Peyer's patch (tissue), 4 donors: ENCODE data around the gene SCYL1. TPM values are rescaled to one million over a fixed set of nuclear protein-coding genes. Genes with fewer than 3 reads are reported as not detected.

Experiments used
- DNase-seq, 3 donors: peaks; one replicate each; pipeline ENCODE4 v3.0.0-alpha.2; 2017 to 2019
- H3K27ac ChIP-seq, 4 donors: fragments of 200-600 bp; sonication (generic); one replicate each; pipeline ENCODE4 v1.5.1; 2016 to 2019
- H3K27me3 ChIP-seq, 2 donors: fragments of 200-600 bp; sonication (generic); one replicate each; pipeline ENCODE4 v1.5.1; 2019
- H3K36me3 ChIP-seq, 3 donors: fragments of 200-600 bp; sonication (generic); one replicate each; pipeline ENCODE4 v1.5.1; 2016 to 2019
- H3K4me1 ChIP-seq, 4 donors: fragments of 200-600 bp; sonication (generic); one replicate each; pipeline ENCODE4 v1.5.1; 2016 to 2019
- H3K4me3 ChIP-seq, 4 donors: fragments of 200-600 bp; sonication (generic); 1 replicate in 3 of 4; 2 replicates in 1 of 4; pipeline ENCODE4 v1.5.1; 2016 to 2019; ENCODE audit warnings: mild to moderate bottlenecking in 1 of 4
- H3K9me3 ChIP-seq, 4 donors: fragments of 200-600 bp; sonication (generic); one replicate each; pipeline ENCODE4 v1.5.1; 2016 to 2019; ENCODE audit warnings: mild to moderate bottlenecking in 1 of 4
- POLR2A ChIP-seq, 2 donors: fragments of 450-650 bp; IDR thresholded peaks; one replicate each; pipeline ENCODE4 v1.5.1; 2017; ENCODE audit warnings: antibody characterized with exemption in 2 of 2, mild to moderate bottlenecking in 2 of 2, moderate library complexity in 2 of 2
- small RNA-seq, 2 donors: library from RNA; depleted of rRNA; stranded (forward); fragments of <200 nt; gene quantifications; one replicate each; pipeline ENCODE3, GENCODE V24; 2016
- total RNA-seq, 4 donors: library from RNA; depleted of rRNA; stranded (reverse); fragments of >200 nt; gene quantifications; one replicate each; pipeline ENCODE4 v1.1.0, GENCODE V29; 2016
- TF ChIP-seq, protein P1 (sequence below), 6 experiments: fragments of 450-650 bp in 4 of 6; fragments of 200-600 bp in 2 of 6; sonication (generic) in 1 of 6; IDR thresholded peaks; one replicate each; pipeline ENCODE4 v1.5.1; 2017 to 2019; ENCODE audit warnings: antibody characterized with exemption in 6 of 6, mild to moderate bottlenecking in 3 of 6, moderate library complexity in 1 of 6

The SCYL1 gene
- total RNA-seq, 4 donors from 2014 or later = 73.4 to 88.1 (median 79.0) TPM

DNA sequence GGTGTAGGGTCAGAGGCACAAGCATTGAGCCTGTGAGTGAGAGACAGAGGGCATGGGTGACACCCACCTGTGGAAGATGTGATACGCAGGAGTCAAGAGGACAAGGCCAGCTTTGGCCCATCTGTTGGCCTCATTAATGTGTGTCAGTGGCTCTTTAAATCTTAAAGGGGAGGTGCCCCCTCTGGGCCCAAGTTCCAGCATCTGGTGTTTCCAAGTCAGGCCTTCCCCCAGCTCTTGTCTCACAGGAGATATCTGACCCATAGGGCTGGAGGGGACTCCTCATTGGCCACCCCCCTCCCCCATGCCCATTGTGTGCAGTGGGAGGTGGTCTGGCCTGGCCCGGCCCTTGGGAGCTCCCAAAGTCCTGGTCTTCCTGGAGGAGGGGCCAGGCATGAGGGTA is 61.8 kb downstream of the SCYL1 start:
- Histone ChIP-seq H3K9me3 (no peaks in the 10 kb centered on the region), H3K27ac (peak overlapping the region; percentile 3 to 87 (median 74)), H3K36me3 (peaks cover 0 to 33% (median 0%) of the 10 kb centered on the region in 3 donors), H3K4me3 (no peak overlapping the region), H3K27me3 (no peaks in the 10 kb centered on the region), H3K4me1 (peaks cover 0 to 22% (median 19%) of the 10 kb centered on the region in 4 donors)
- no peak for DNase-seq
- TF ChIP-seq, protein P1, sequence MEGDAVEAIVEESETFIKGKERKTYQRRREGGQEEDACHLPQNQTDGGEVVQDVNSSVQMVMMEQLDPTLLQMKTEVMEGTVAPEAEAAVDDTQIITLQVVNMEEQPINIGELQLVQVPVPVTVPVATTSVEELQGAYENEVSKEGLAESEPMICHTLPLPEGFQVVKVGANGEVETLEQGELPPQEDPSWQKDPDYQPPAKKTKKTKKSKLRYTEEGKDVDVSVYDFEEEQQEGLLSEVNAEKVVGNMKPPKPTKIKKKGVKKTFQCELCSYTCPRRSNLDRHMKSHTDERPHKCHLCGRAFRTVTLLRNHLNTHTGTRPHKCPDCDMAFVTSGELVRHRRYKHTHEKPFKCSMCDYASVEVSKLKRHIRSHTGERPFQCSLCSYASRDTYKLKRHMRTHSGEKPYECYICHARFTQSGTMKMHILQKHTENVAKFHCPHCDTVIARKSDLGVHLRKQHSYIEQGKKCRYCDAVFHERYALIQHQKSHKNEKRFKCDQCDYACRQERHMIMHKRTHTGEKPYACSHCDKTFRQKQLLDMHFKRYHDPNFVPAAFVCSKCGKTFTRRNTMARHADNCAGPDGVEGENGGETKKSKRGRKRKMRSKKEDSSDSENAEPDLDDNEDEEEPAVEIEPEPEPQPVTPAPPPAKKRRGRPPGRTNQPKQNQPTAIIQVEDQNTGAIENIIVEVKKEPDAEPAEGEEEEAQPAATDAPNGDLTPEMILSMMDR (IDR thresholded peaks at IDR 0.05) = no peak
- no peak for TF ChIP-seq POLR2A (IDR thresholded peaks at IDR 0.05)

Small RNA genes lying within 50 kb of the gene (small RNA-seq; reads per million reads assigned to genes)
- gene AP001362.1 (0 reads per million in 2 donors), gene RF01684 (0 reads per million in 2 donors)

Other genes starting within 250 kb of the SCYL1 start
- gene CDC42EP2, start 210.2 kb upstream of the SCYL1 start, total RNA-seq = 10 to 100 TPM; 13.2 to 26.9 (median 24.7) TPM
- 10 to 100 TPM; 25.0 to 47.0 (median 39.5) TPM for gene DPF2, start 191.2 kb upstream of the SCYL1 start, total RNA-seq
- 10 to 100 TPM in 1 of 4 donors, 1 to 10 TPM in 3; 3.3 to 11.7 (median 7.7) TPM for gene TIGD3, start 170.3 kb upstream of the SCYL1 start, total RNA-seq
- 10 to 100 TPM; 23.3 to 50.6 (median 40.2) TPM for gene SLC25A45, start 142.4 kb upstream of the SCYL1 start, total RNA-seq
- 100 to 1,000 TPM in 2 of 4 donors, 10 to 100 TPM in 2; 51.2 to 115 (median 102) TPM for gene FRMD8, start 138.4 kb upstream of the SCYL1 start, total RNA-seq
- gene NEAT1, start 102.3 kb upstream of the SCYL1 start, total RNA-seq = 1,000 to 10,000 TPM in 2 of 4 donors, 100 to 1,000 TPM in 2; 705 to 1,411 (median 1,064) TPM
- over 10,000 TPM; 10,683 to 28,425 (median 19,356) TPM for gene MALAT1, start 26.0 kb upstream of the SCYL1 start, total RNA-seq
- gene LTBP3, start 33.3 kb downstream of the SCYL1 start, total RNA-seq = 100 to 1,000 TPM in 1 of 4 donors, 10 to 100 TPM in 3; 42.0 to 150 (median 88.3) TPM
- gene ZNRD2, start 45.4 kb downstream of the SCYL1 start, total RNA-seq = 10 to 100 TPM; 16.5 to 25.7 (median 25.4) TPM
- gene FAM89B, start 47.5 kb downstream of the SCYL1 start, total RNA-seq = 10 to 100 TPM; 30.8 to 44.6 (median 32.4) TPM
- gene EHBP1L1, start 51.0 kb downstream of the SCYL1 start, total RNA-seq = 100 to 1,000 TPM in 3 of 4 donors, 10 to 100 TPM in 1; 65.2 to 163 (median 121) TPM
- 1 to 10 TPM in 3 of 4 donors, not detected in 1; 1.5 to 3.5 (median 2.5) TPM for gene KCNK7, start 70.7 kb downstream of the SCYL1 start, total RNA-seq
- gene MAP3K11, start 89.1 kb downstream of the SCYL1 start, total RNA-seq = 100 to 1,000 TPM; 106 to 209 (median 150) TPM
- gene PCNX3, start 90.7 kb downstream of the SCYL1 start, total RNA-seq = 100 to 1,000 TPM in 1 of 4 donors, 10 to 100 TPM in 3; 60.2 to 106 (median 81.3) TPM
- 10 to 100 TPM; 18.0 to 48.7 (median 24.7) TPM for gene SIPA1, start 113.0 kb downstream of the SCYL1 start, total RNA-seq
- gene RELA, start 137.8 kb downstream of the SCYL1 start, total RNA-seq = 10 to 100 TPM; 46.6 to 86.9 (median 59.7) TPM
- 100 to 1,000 TPM in 1 of 4 donors, 10 to 100 TPM in 3; 55.9 to 137 (median 80.3) TPM for gene KAT5, start 187.2 kb downstream of the SCYL1 start, total RNA-seq
- 10 to 100 TPM; 27.2 to 98.2 (median 35.4) TPM for gene RNASEH2C, start 195.7 kb downstream of the SCYL1 start, total RNA-seq